A549 (cell line): ENCODE data around the gene HGFAC. TPM values are rescaled to one million over a fixed set of nuclear protein-coding genes. Genes with fewer than 3 reads are reported as not detected.

ENCODE experiments used
- ATAC-seq, 2 experiments: fragments of 200-7000 bp in 1 of 2; fragments of >200 bp in 1 of 2; cut with Nextera tagmentation in 1 of 2; cut with Tn5 transposase in 1 of 2; 3 replicates each; pipeline versions ENCODE4 v1.8.0 to v1.9.1; 2018 to 2020; ENCODE audit warnings: mild to moderate bottlenecking in 1 of 2, moderate library complexity in 1 of 2
- CTCF ChIA-PET: fragments of 300-600 bp; sonication (Branson Sonifier 250); formaldehyde crosslinking; extraction: SDS; loops from one replicate; lab custom pipeline; 2021; ENCODE audit warnings: antibody characterized with exemption, inconsistent platforms; lab: Yijun Ruan, JAX
- POLR2A ChIA-PET: fragments of 350-600 bp; formaldehyde crosslinking; extraction: SDS; loops from one replicate; lab custom pipeline; 2021; ENCODE audit warnings: antibody characterized with exemption, inconsistent platforms; lab: Yijun Ruan, JAX
- DNase-seq, 2 experiments: peaks; one replicate each; pipeline versions ENCODE4 v3.0.0 to v3.0.0-alpha.2; 2011 to 2016; ENCODE audit warnings: low read depth in 1 of 2, low spot score in 1 of 2
- FAIRE-seq: peaks from 2 replicates; lab custom pipeline; 2011; peaks lifted over from hg19 to GRCh38; lab: Jason Lieb, UNC
- H3K27ac ChIP-seq, 2 experiments: fragments of >200 bp; sonication (Bioruptor Twin); formaldehyde crosslinking; 3 replicates each; pipeline ENCODE4 v1.5.1; 2016 to 2017
- H3K4me1 ChIP-seq: fragments of >200 bp; sonication (Bioruptor Twin); formaldehyde crosslinking; 3 replicates; pipeline ENCODE4 v1.6.1; 2016
- H3K4me2 ChIP-seq: fragments of >200 bp; sonication (Bioruptor Twin); formaldehyde crosslinking; 3 replicates; pipeline ENCODE4 v1.6.1; 2016
- H3K4me3 ChIP-seq: fragments of >200 bp; sonication (Bioruptor Twin); formaldehyde crosslinking; 3 replicates; pipeline ENCODE4 v1.5.1; 2016
- H3K9me3 ChIP-seq: fragments of >200 bp; sonication (Bioruptor Twin); formaldehyde crosslinking; 3 replicates; pipeline ENCODE4 v1.6.1; 2016
- BHLHE40 ChIP-seq: IDR thresholded peaks from 2 replicates; pipeline ENCODE4 v1.6.1; 2012; ENCODE audit warnings: low read depth, low read length, inconsistent platforms
- CBX8 ChIP-seq: fragments of 200-600 bp; sonication (generic); IDR thresholded peaks from 2 replicates; pipeline ENCODE4 v1.6.1; 2016
- CEBPB ChIP-seq, 2 experiments: fragments of >200 bp in 1 of 2; sonication (Bioruptor Twin) in 1 of 2; formaldehyde crosslinking in 1 of 2; IDR thresholded peaks; 2 replicates each; pipeline ENCODE4 v1.6.1; 2012 to 2016
- CHD2 ChIP-seq: fragments of 150-350 bp; IDR thresholded peaks from 2 replicates; pipeline ENCODE4 v1.6.1; 2014; ENCODE audit warnings: low read length; ENCODE audit not compliant: partially characterized antibody
- CHD4 ChIP-seq: fragments of 200-600 bp; sonication (generic); IDR thresholded peaks from 2 replicates; pipeline ENCODE4 v1.6.1; 2016; ENCODE audit warnings: antibody characterized with exemption, mild to moderate bottlenecking, borderline replicate concordance
- EHMT2 ChIP-seq: fragments of 200-600 bp; sonication (generic); IDR thresholded peaks from 2 replicates; pipeline ENCODE4 v1.6.1; 2016; ENCODE audit warnings: antibody characterized with exemption, low read depth, mild to moderate bottlenecking, moderate library complexity
- EP300 ChIP-seq, 2 experiments: fragments of >200 bp; sonication (Bioruptor Twin); formaldehyde crosslinking; IDR thresholded peaks; 2 replicates in 1 of 2; 3 replicates in 1 of 2; pipeline ENCODE4 v1.6.1; 2016 to 2017
- ESRRA ChIP-seq: fragments of 150-350 bp; IDR thresholded peaks from 2 replicates; pipeline ENCODE4 v1.6.1; 2014; ENCODE audit warnings: mild to moderate bottlenecking, low read length, borderline replicate concordance
- GATA3 ChIP-seq: IDR thresholded peaks from 2 replicates; pipeline ENCODE4 v1.6.1; 2012; ENCODE audit warnings: borderline replicate concordance
- HEYL ChIP-seq: fragments of 250-450 bp; sonication (Bioruptor Pico); IDR thresholded peaks from 2 replicates; pipeline ENCODE4 v1.8.0; 2021; ENCODE audit warnings: mild to moderate bottlenecking, moderate library complexity
- HOXA7 ChIP-seq: fragments of 250-450 bp; sonication (Bioruptor Pico); IDR thresholded peaks from 2 replicates; pipeline ENCODE4 v1.5.0; 2020; ENCODE audit warnings: mild to moderate bottlenecking, moderate library complexity
- HOXB5 ChIP-seq: fragments of 250-450 bp; sonication (Bioruptor Pico); IDR thresholded peaks from 2 replicates; pipeline ENCODE4 v1.5.0; 2020; ENCODE audit warnings: mild to moderate bottlenecking, moderate library complexity
- JUN ChIP-seq, 2 experiments: fragments of >200 bp; sonication (Bioruptor Twin); formaldehyde crosslinking; IDR thresholded peaks; 2 replicates in 1 of 2; 3 replicates in 1 of 2; pipeline ENCODE4 v1.6.1; 2016 to 2017
- KDM1A ChIP-seq: fragments of 200-600 bp; sonication (generic); IDR thresholded peaks from 2 replicates; pipeline ENCODE4 v1.6.1; 2016; ENCODE audit warnings: low read depth, mild to moderate bottlenecking
- KDM5A ChIP-seq: fragments of 200-600 bp; sonication (generic); IDR thresholded peaks from 2 replicates; pipeline ENCODE4 v1.6.1; 2016; ENCODE audit warnings: antibody characterized with exemption, mild to moderate bottlenecking
- MAZ ChIP-seq: fragments of 150-350 bp; IDR thresholded peaks from 2 replicates; pipeline ENCODE4 v1.6.1; 2014; ENCODE audit warnings: antibody characterized with exemption, low read depth, low read length, borderline replicate concordance
- RAD21 ChIP-seq, 2 experiments: fragments of >200 bp in 1 of 2; sonication (Bioruptor Twin) in 1 of 2; formaldehyde crosslinking in 1 of 2; IDR thresholded peaks in 1 of 2; conservative IDR thresholded peaks in 1 of 2; 2 replicates in 1 of 2; 3 replicates in 1 of 2; pipeline ENCODE4 v1.6.1; 2012 to 2018; ENCODE audit warnings: inconsistent platforms in 1 of 2
- RARB ChIP-seq: fragments of 250-450 bp; sonication (Bioruptor Pico); IDR thresholded peaks from 2 replicates; pipeline ENCODE4 v1.8.0; 2021; ENCODE audit warnings: mild to moderate bottlenecking, moderate library complexity
- RNF2 ChIP-seq: fragments of 200-600 bp; sonication (generic); IDR thresholded peaks from 2 replicates; pipeline ENCODE4 v1.6.1; 2016; ENCODE audit warnings: low read depth, mild to moderate bottlenecking, antibody characterized with exemption, moderate library complexity, borderline replicate concordance
- SMC3 ChIP-seq: fragments of >200 bp; sonication (Bioruptor Twin); formaldehyde crosslinking; IDR thresholded peaks from 3 replicates; pipeline ENCODE4 v1.6.1; 2018; ENCODE audit warnings: inconsistent platforms
- TFCP2L1 ChIP-seq: fragments of 250-450 bp; sonication (Bioruptor Pico); IDR thresholded peaks from 2 replicates; pipeline ENCODE4 v1.5.0; 2021; ENCODE audit warnings: mild to moderate bottlenecking
- ZFP36 ChIP-seq: fragments of 450-650 bp; IDR thresholded peaks from 2 replicates; pipeline ENCODE4 v1.6.1; 2014; ENCODE audit warnings: borderline replicate concordance; ENCODE audit not compliant: partially characterized antibody
- WGBS: methylation state at CpG from one replicate; pipeline ENCODE4 v1.1.6; 2017; ENCODE audit errors: missing lambda C conversion rate; 5-methylcytosine and 5-hydroxymethylcytosine counted together
- polyA plus RNA-seq, 4 experiments: library from polyadenylated mRNA; depleted of rRNA in 3 of 4; stranded (reverse); fragments of >200 nt; fragmentation: RNase III in 1 of 4; extraction: RNeasy Plus Mini Kit Qiagen cat#74134 plus additional on column Dnase treatment in 1 of 4; gene quantifications; 2 replicates in 3 of 4; 3 replicates in 1 of 4; pipeline ENCODE4 v1.2.3, GENCODE V29; 2011 to 2017
- TF ChIP-seq, protein P1 (sequence below): fragments of 150-350 bp; IDR thresholded peaks from 2 replicates; pipeline ENCODE4 v1.6.1; 2014; ENCODE audit warnings: low read depth, mild to moderate bottlenecking, low read length
- TF ChIP-seq, protein P2 (sequence below): fragments of >200 bp; sonication (Bioruptor Twin); formaldehyde crosslinking; IDR thresholded peaks from 3 replicates; pipeline ENCODE4 v1.5.1; 2016
- TF ChIP-seq, protein P3 (sequence below): IDR thresholded peaks from 2 replicates; pipeline ENCODE4 v1.6.1; 2012

The HGFAC gene
- polyA plus RNA-seq, 2 of the 4 experiments (the other 2 are of a cell fraction) = 0.25 TPM; not detected in 1

DNA sequence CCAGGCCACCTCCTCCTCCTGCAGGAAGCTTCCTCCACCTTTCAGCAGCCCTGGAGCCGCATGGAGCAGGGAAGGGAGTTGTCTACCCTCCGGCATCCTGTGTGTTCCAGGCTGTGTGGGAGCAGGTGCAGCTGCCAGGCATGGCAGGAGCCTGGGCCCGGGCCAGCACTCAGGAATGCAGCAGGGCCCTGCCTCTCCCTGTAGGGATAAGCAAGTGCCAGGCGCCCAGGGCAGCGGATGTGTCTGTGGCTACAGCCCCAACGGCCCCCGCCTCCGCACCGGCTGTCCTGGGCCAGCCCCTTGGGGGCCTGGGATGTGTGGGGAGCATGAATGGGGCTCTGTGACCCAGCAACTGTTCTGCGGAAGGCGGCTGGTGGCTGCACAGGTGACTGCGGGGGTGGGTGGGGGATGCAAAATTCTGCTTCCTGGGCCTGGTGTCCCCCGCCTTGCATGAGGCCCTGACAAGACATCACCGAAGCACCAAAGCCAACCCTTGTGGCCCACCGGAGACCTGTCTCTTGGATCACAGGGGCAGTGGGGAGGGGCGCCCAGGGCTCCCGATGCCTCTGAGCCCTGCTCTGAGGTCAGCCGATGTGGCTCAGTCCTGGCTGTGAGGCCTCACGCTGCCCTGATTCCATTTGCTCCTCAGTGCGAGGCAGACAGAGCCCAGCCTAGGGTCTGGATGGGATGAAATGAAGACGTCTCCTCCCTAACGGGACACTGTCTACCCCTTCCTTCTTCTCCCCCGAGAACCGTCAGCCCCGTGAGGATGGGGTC lies 19.9 kb downstream of the HGFAC start:
- H3K4me1 ChIP-seq = no peaks in the 10 kb centered on the region
- ChIA-PET CTCF (interaction anchor here (1.1 to 2.5 kb wide), 3 partner anchors 10 to 19 kb away, joined by 3 to 13 read pairs (median 4); no protein-coding TSS in a partner anchor), POLR2A (no interaction called here)
- no peak for TF ChIP-seq JUN (IDR thresholded peaks at IDR 0.05)
- no peak for TF ChIP-seq ZFP36
- no peak for TF ChIP-seq HOXA7 (CRISPR knock-in tag)
- TF ChIP-seq BHLHE40 = no peak
- TF ChIP-seq EHMT2 = no peak
- H3K4me3 ChIP-seq = no peak overlapping the region
- H3K4me2 ChIP-seq = no peak overlapping the region
- ATAC-seq (no peak), DNase-seq (no peak), FAIRE-seq (no peak)
- no peaks in the 10 kb centered on the region for H3K9me3 ChIP-seq
- 82% methylated on average over 12 of the region's 25 CpGs for WGBS
- H3K27ac ChIP-seq = no peak overlapping the region

DNA sequence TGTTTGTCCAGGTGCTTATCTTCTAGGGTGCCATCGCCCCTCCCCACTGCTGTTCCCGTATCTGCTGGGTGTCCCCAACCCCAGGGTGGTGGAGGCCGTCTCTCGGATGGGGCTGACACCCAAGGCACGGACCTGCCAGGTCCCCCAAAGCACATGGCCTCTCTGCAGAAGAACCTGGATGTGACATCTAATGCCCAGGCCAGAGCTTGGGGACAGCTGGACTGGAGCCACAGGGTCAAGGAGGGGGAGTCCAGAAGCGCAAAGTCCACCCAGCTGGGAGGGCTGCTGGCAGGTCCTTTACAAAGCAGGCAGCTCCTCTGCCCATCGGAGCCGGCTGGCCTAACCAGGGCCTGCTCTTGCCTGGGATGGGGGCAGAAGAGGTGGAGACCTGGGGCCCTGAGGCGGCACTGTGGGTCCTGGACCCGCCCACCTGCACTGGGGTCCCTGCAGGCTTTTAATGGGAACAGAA lies 20.6 kb downstream of the HGFAC start:
- no peak overlapping the region for H3K4me2 ChIP-seq
- no peak for FAIRE-seq
- 90% methylated on average over 2 of the region's 10 CpGs for WGBS

DNA sequence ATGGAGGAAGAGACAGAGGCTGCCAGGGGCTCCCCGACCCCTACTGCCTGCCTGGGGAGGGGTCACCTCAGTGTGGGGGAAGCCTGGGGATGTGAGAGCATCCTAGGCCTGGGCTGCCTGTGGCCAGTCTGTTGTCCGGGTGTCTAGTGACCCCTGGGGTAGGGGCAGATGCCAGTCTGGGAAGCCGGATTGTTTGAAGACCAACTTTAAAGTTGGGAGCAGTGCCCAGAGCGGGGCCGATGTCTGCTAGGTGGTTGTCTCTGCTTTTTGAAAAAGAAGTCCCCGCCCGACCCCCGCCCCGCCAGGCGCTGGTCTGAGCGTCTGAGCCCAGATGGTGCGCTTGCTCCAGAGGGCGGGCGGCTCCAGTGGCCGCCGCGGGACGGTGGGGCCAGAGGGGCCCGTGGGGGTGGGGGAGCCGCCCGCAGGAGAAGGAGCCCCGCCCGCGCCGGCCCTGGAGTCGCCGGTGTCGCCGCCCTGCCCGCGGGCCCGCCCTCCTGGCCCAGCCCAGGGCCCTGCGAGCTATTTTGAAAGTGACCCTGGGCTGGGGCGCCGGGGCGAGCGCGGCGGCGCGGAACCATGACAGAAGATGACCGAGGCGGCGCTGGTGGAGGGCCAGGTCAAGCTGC lies 21.1 kb downstream of the HGFAC start, which contains the start of gene DOK7:
TSS of gene DOK7 (plus strand) at position 517 of the 626 bp plus-strand sequence. CDS start at position 587, 70 bp downstream.
- FAIRE-seq (no peak), ATAC-seq (peak in 1 of 2 experiments; percentile 15; a peak in 1 of 6 replicates)
- ChIA-PET CTCF (interaction anchor here (2.0 kb wide), 1 partner anchor 17 kb away, joined by 9 read pairs; no protein-coding TSS in a partner anchor), POLR2A (no interaction called here)
- peak within 1 kb of the TSS; percentile 21 to 76; a peak in 3 of 6 replicates for H3K27ac ChIP-seq
- H3K4me1 ChIP-seq = no peaks in the 10 kb centered on the region
- no peak for TF ChIP-seq TFCP2L1 (CRISPR knock-in tag)
- TF ChIP-seq, protein P1, sequence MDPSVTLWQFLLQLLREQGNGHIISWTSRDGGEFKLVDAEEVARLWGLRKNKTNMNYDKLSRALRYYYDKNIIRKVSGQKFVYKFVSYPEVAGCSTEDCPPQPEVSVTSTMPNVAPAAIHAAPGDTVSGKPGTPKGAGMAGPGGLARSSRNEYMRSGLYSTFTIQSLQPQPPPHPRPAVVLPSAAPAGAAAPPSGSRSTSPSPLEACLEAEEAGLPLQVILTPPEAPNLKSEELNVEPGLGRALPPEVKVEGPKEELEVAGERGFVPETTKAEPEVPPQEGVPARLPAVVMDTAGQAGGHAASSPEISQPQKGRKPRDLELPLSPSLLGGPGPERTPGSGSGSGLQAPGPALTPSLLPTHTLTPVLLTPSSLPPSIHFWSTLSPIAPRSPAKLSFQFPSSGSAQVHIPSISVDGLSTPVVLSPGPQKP = no peak
- no peak for TF ChIP-seq EP300 (IDR thresholded peaks at IDR 0.05)
- TF ChIP-seq KDM1A = no peak
- TF ChIP-seq BHLHE40 = no peak
- no peak for TF ChIP-seq CEBPB (IDR thresholded peaks at IDR 0.05)
- TF ChIP-seq CHD2 = no peak
- no peak for TF ChIP-seq MAZ
- no peak for TF ChIP-seq CBX8
- TF ChIP-seq GATA3 = no peak
- TF ChIP-seq RAD21 (conservative IDR thresholded peaks at IDR 0.05 in 1 of 2, IDR thresholded peaks at IDR 0.05 in 1 of 2) = no peak
- no peak for TF ChIP-seq RARB (CRISPR knock-in tag)
- no peak for TF ChIP-seq ESRRA
- TF ChIP-seq, all 56 proteins: peak for 0
- Histone ChIP-seq H3K4me3 (peak within 1 kb of the TSS; percentile 36), H3K9me3 (no peaks in the 10 kb centered on the region), H3K4me2 (peak within 1 kb of the TSS; percentile 77)
- no peak for DNase-seq
- WGBS = 73% methylated on average over 2 of the region's 44 CpGs

More for the DNA sequence above, 20.6 kb downstream of the HGFAC start:
- TF ChIP-seq HEYL (CRISPR knock-in tag) (no peak), SMC3 (no peak), CHD4 (no peak), RNF2 (no peak), KDM5A (no peak), HOXB5 (CRISPR knock-in tag) (no peak)
- TF ChIP-seq, protein P2, sequence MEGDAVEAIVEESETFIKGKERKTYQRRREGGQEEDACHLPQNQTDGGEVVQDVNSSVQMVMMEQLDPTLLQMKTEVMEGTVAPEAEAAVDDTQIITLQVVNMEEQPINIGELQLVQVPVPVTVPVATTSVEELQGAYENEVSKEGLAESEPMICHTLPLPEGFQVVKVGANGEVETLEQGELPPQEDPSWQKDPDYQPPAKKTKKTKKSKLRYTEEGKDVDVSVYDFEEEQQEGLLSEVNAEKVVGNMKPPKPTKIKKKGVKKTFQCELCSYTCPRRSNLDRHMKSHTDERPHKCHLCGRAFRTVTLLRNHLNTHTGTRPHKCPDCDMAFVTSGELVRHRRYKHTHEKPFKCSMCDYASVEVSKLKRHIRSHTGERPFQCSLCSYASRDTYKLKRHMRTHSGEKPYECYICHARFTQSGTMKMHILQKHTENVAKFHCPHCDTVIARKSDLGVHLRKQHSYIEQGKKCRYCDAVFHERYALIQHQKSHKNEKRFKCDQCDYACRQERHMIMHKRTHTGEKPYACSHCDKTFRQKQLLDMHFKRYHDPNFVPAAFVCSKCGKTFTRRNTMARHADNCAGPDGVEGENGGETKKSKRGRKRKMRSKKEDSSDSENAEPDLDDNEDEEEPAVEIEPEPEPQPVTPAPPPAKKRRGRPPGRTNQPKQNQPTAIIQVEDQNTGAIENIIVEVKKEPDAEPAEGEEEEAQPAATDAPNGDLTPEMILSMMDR = no peak
- TF ChIP-seq, protein P3, sequence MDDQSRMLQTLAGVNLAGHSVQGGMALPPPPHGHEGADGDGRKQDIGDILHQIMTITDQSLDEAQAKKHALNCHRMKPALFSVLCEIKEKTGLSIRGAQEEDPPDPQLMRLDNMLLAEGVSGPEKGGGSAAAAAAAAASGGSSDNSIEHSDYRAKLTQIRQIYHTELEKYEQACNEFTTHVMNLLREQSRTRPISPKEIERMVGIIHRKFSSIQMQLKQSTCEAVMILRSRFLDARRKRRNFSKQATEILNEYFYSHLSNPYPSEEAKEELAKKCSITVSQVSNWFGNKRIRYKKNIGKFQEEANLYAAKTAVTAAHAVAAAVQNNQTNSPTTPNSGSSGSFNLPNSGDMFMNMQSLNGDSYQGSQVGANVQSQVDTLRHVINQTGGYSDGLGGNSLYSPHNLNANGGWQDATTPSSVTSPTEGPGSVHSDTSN = no peak
- DNase-seq = no peak
- Histone ChIP-seq H3K4me1 (no peaks in the 10 kb centered on the region), H3K27ac (no peak overlapping the region), H3K4me3 (no peak overlapping the region), H3K9me3 (no peaks in the 10 kb centered on the region)
- ChIA-PET CTCF (interaction anchor here (2.5 kb wide), 1 partner anchor 18 kb away, joined by 13 read pairs; no protein-coding TSS in a partner anchor), POLR2A (no interaction called here)
- ATAC-seq = no peak
